Mesendoderm (in vitro differentiated cells): Measurements from ENCODE around the gene CHADL.
A peak's percentile ranks its signal among the peaks of the same experiment; 100 is the strongest.

ENCODE experiments used
- DNase-seq: peaks from one replicate; pipeline ENCODE4 v3.0.0; 2013
- H2AK5ac ChIP-seq: 2 replicates; pipeline ENCODE4 v1.6.1; 2013; ENCODE audit warnings: low read length, inconsistent platforms
- H2BK120ac ChIP-seq: 2 replicates; pipeline ENCODE4 v1.6.1; 2013; ENCODE audit warnings: low read depth, mild to moderate bottlenecking, low read length, moderate library complexity, mixed read lengths
- H2BK15ac ChIP-seq: replicated peaks from 2 replicates; pipeline ENCODE4 v1.6.1; 2013; ENCODE audit warnings: low read depth, mild to moderate bottlenecking, moderate library complexity
- H2BK5ac ChIP-seq: 2 replicates; pipeline ENCODE4 v1.6.1; 2013; ENCODE audit warnings: low read length, inconsistent platforms
- H3K18ac ChIP-seq: 2 replicates; pipeline ENCODE4 v1.6.1; 2013; ENCODE audit warnings: mild to moderate bottlenecking, low read length, mixed read lengths
- H3K23ac ChIP-seq: one replicate; pipeline ENCODE4 v1.6.1; 2013; ENCODE audit warnings: low read length
- H3K27ac ChIP-seq: 2 replicates; pipeline ENCODE4 v1.5.1; 2013; ENCODE audit warnings: low read depth, mild to moderate bottlenecking, inconsistent platforms, low read length, moderate library complexity
- H3K27me3 ChIP-seq: 2 replicates; pipeline ENCODE4 v1.6.1; 2013; ENCODE audit warnings: low read length, control low read depth, mild to moderate bottlenecking, inconsistent platforms; ENCODE audit not compliant: insufficient read depth, poor library complexity
- H3K36me3 ChIP-seq: 2 replicates; pipeline ENCODE4 v1.6.1; 2013; ENCODE audit warnings: low read length, inconsistent platforms; ENCODE audit not compliant: control insufficient read depth, insufficient read depth
- H3K4ac ChIP-seq: one replicate; pipeline ENCODE4 v1.6.1; 2013; ENCODE audit warnings: low read depth, mild to moderate bottlenecking, low read length, moderate library complexity
- H3K4me1 ChIP-seq: 2 replicates; pipeline ENCODE4 v1.6.1; 2013; ENCODE audit warnings: low read depth, low read length, inconsistent platforms; ENCODE audit not compliant: control insufficient read depth
- H3K4me2 ChIP-seq: 2 replicates; pipeline ENCODE4 v1.6.1; 2013; ENCODE audit warnings: low read length
- H3K4me3 ChIP-seq: 2 replicates; pipeline ENCODE4 v1.5.1; 2013; ENCODE audit warnings: mild to moderate bottlenecking, low read length
- H3K56ac ChIP-seq: one replicate; pipeline ENCODE4 v1.6.1; 2013; ENCODE audit warnings: low read length
- H3K79me1 ChIP-seq: 2 replicates; pipeline ENCODE4 v1.6.1; 2013; ENCODE audit warnings: low read length, inconsistent platforms
- H3K79me2 ChIP-seq: 2 replicates; pipeline ENCODE4 v1.6.1; 2013; ENCODE audit warnings: mild to moderate bottlenecking, low read length; ENCODE audit not compliant: control insufficient read depth, insufficient read depth
- H3K9ac ChIP-seq: 2 replicates; pipeline ENCODE4 v1.6.1; 2013; ENCODE audit warnings: low read length, inconsistent platforms
- H4K5ac ChIP-seq: one replicate; pipeline ENCODE4 v1.6.1; 2013; ENCODE audit warnings: low read length
- H4K8ac ChIP-seq: one replicate; pipeline ENCODE4 v1.6.1; 2013; ENCODE audit warnings: low read depth, mild to moderate bottlenecking, control low read depth, low read length, moderate library complexity
- WGBS: extraction: QIAGEN DNeasy Blood & Tissue Kit; methylation state at CpG from one replicate; pipeline ENCODE4 v1.1.7; 2013; ENCODE audit warnings: low lambda C conversion rate, missing lambda C conversion rate; ENCODE audit not compliant: insufficient coverage; ENCODE audit errors: extremely low coverage; 5-methylcytosine and 5-hydroxymethylcytosine counted together

Gene CHADL

DNA sequence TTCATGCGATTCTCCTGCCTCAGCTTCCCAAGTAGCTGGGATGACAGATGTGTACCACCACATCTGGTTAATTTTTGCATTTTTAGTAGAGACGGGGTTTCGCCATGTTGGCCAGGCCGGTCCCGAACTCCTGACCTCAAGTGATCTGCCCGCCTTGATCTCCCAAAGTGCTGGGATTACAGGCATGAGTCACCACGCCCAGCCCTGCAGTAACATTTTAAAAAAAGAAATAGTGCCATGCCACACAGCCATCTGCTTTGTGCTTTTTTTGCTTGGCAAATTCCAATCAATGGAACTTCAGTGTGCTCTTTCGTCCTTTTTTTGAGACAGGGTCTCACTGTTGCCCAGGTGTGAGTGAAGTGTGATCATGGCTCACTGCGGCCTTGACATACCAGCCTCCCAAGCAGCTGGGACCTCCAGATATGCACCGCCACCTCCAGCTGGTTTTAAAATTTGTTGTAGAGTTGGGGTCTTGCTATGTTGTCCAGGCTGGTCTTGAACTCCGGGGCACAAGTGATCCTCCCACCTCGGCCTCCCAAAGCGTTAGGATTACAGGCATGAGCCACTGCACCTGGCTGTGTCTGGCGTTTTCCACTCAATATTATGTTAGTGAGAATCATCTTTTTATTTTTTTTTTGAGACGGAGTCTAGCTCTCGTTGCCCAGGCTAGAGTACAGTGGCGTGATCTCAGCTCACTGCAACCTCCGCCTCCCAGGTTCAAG lies 1.8 kb upstream of the CHADL start:
- DNase-seq: no peak
- no peak overlapping the region for H3K18ac ChIP-seq

GRCh38 chr22:41241133-41241676 lies 474 bp upstream of the CHADL start:
- H3K4me3 ChIP-seq: no peak overlapping the region
- no peak overlapping the region for H3K23ac ChIP-seq
- H4K8ac ChIP-seq: no peak overlapping the region
- H3K4me1 ChIP-seq: no peaks in the 10 kb centered on the region
- H3K79me2 ChIP-seq: no peaks in the 10 kb centered on the region
- peaks cover 6% of the 10 kb centered on the region for H3K36me3 ChIP-seq
- no CpG with 5 or more reads among the region's 7 CpGs for WGBS
- H3K79me1 ChIP-seq: no peaks in the 10 kb centered on the region
- H3K27me3 ChIP-seq: no peaks in the 10 kb centered on the region
- H3K4ac ChIP-seq: no peak overlapping the region
- DNase-seq: no peak
- H3K56ac ChIP-seq: no peak overlapping the region
- no peak overlapping the region for H4K5ac ChIP-seq
- H2BK5ac ChIP-seq: no peak overlapping the region
- no peak overlapping the region for H3K9ac ChIP-seq
- no peak overlapping the region for H2AK5ac ChIP-seq
- H3K18ac ChIP-seq: no peak overlapping the region
- no peak overlapping the region for H2BK15ac ChIP-seq
- H3K4me2 ChIP-seq: no peak overlapping the region
- no peak overlapping the region for H2BK120ac ChIP-seq
- no peak overlapping the region for H3K27ac ChIP-seq

More for the DNA sequence above, 1.8 kb upstream of the CHADL start:
- no peak overlapping the region for H3K56ac ChIP-seq
- no peaks in the 10 kb centered on the region for H3K4me1 ChIP-seq
- no peaks in the 10 kb centered on the region for H3K79me2 ChIP-seq
- H3K23ac ChIP-seq: no peak overlapping the region
- H3K4me3 ChIP-seq: no peak overlapping the region
- H3K27ac ChIP-seq: no peak overlapping the region
- H2AK5ac ChIP-seq: no peak overlapping the region
- no CpG with 5 or more reads among the region's 18 CpGs for WGBS
- H2BK5ac ChIP-seq: no peak overlapping the region
- no peaks in the 10 kb centered on the region for H3K27me3 ChIP-seq
- H3K9ac ChIP-seq: no peak overlapping the region
- no peak overlapping the region for H2BK15ac ChIP-seq
- H2BK120ac ChIP-seq: no peak overlapping the region
- H3K36me3 ChIP-seq: peaks cover 7% of the 10 kb centered on the region
- H4K5ac ChIP-seq: no peak overlapping the region
- H3K4ac ChIP-seq: no peak overlapping the region
- no peak overlapping the region for H3K4me2 ChIP-seq
- no peak overlapping the region for H4K8ac ChIP-seq
- no peaks in the 10 kb centered on the region for H3K79me1 ChIP-seq

- Histone ChIP-seq H3K56ac (no peak overlapping the region), H3K4me1 (no peaks in the 10 kb centered on the region), H3K27me3 (no peaks in the 10 kb centered on the region), H2BK120ac (no peak overlapping the region), H3K9ac (no peak overlapping the region), H4K5ac (no peak overlapping the region), H2BK5ac (no peak overlapping the region), H3K79me2 (no peaks in the 10 kb centered on the region), H2AK5ac (no peak overlapping the region), H3K4me3 (no peak overlapping the region), H3K23ac (no peak overlapping the region), H3K18ac (no peak overlapping the region), H3K36me3 (no peaks in the 10 kb centered on the region), H3K79me1 (no peaks in the 10 kb centered on the region), H4K8ac (no peak overlapping the region), H2BK15ac (no peak overlapping the region), H3K27ac (no peak overlapping the region), H3K4ac (no peak overlapping the region), H3K4me2 (no peak overlapping the region)
- DNase-seq: no peak
- no CpG with 5 or more reads among the region's 16 CpGs for WGBS
Measured at GRCh38 chr22:41239443-41240128, 1.1 kb downstream of the CHADL start.

- Histone ChIP-seq H3K4me3 (no peak overlapping the region), H3K56ac (peak overlapping the region; percentile 90)
Measured at GRCh38 chr22:41238570-41239442, 1.9 kb downstream of the CHADL start.

GRCh38 chr22:41237707-41238569 lies 2.8 kb downstream of the CHADL start:
- H3K4me3 ChIP-seq: no peak overlapping the region
- WGBS: no CpG with 5 or more reads among the region's 97 CpGs
- H2BK15ac ChIP-seq: no peak overlapping the region
- no peaks in the 10 kb centered on the region for H3K79me1 ChIP-seq
- H3K23ac ChIP-seq: peak overlapping the region; percentile 0
- H3K4me1 ChIP-seq: no peaks in the 10 kb centered on the region
- H4K5ac ChIP-seq: no peak overlapping the region
- H3K79me2 ChIP-seq: no peaks in the 10 kb centered on the region
- H2BK5ac ChIP-seq: no peak overlapping the region
- H3K36me3 ChIP-seq: no peaks in the 10 kb centered on the region
- peak overlapping the region; percentile 64 for H3K4me2 ChIP-seq
- H2BK120ac ChIP-seq: no peak overlapping the region
- peak overlapping the region; percentile 67 for H3K9ac ChIP-seq
- peak overlapping the region; percentile 85 for H3K18ac ChIP-seq
- peak overlapping the region; percentile 90 for H3K56ac ChIP-seq
- H4K8ac ChIP-seq: peak overlapping the region; percentile 88
- no peak overlapping the region for H3K27ac ChIP-seq
- DNase-seq: peak; percentile 86
- H3K4ac ChIP-seq: peak overlapping the region; percentile 39
- no peak overlapping the region for H2AK5ac ChIP-seq
- no peaks in the 10 kb centered on the region for H3K27me3 ChIP-seq

More at GRCh38 chr22:41238570-41239442, 1.9 kb downstream of the CHADL start:
- Histone ChIP-seq H3K23ac (peak overlapping the region; percentile 45), H3K9ac (peak overlapping the region; percentile 67), H3K4ac (no peak overlapping the region), H2BK120ac (no peak overlapping the region), H3K27me3 (no peaks in the 10 kb centered on the region), H2AK5ac (no peak overlapping the region), H3K79me2 (no peaks in the 10 kb centered on the region), H4K8ac (no peak overlapping the region), H3K79me1 (no peaks in the 10 kb centered on the region), H4K5ac (no peak overlapping the region), H3K4me2 (no peak overlapping the region), H3K18ac (peak overlapping the region; percentile 85), H3K36me3 (no peaks in the 10 kb centered on the region), H3K27ac (no peak overlapping the region), H2BK5ac (no peak overlapping the region), H2BK15ac (no peak overlapping the region), H3K4me1 (no peaks in the 10 kb centered on the region)
- DNase-seq: no peak
- no CpG with 5 or more reads among the region's 32 CpGs for WGBS
